SK-N-SH (cell line): ENCODE results near the gene VWA3A.

Source experiments
- CTCF ChIP-seq: fragments of 200-600 bp; sonication (generic); IDR thresholded peaks from 2 replicates; pipeline ENCODE4 v1.6.1; 2017; ENCODE audit warnings: antibody characterized with exemption, mild to moderate bottlenecking, moderate library complexity
- EP300 ChIP-seq, 2 experiments: IDR thresholded peaks; 2 replicates each; pipeline versions ENCODE4 v1.4.0 to v1.6.1; 2012; ENCODE audit warnings: borderline replicate concordance in 1 of 2, low read depth in 1 of 2, low read length in 1 of 2
- NFIC ChIP-seq: IDR thresholded peaks from 2 replicates; pipeline ENCODE4 v1.4.0; 2012; ENCODE audit warnings: borderline replicate concordance
- POLR2AphosphoS5 ChIP-seq: IDR thresholded peaks from 2 replicates; pipeline ENCODE4 v1.6.1; 2012; ENCODE audit warnings: low read depth, low read length
- RCOR1 ChIP-seq: fragments of 150-350 bp; IDR thresholded peaks from 2 replicates; pipeline ENCODE4 v1.6.1; 2017; ENCODE audit warnings: antibody characterized with exemption, low read length
- REST ChIP-seq: IDR thresholded peaks from 2 replicates; pipeline ENCODE4 v1.6.1; 2012; ENCODE audit warnings: mild to moderate bottlenecking, low read depth, low read length, moderate library complexity
- RFX5 ChIP-seq: IDR thresholded peaks from 2 replicates; pipeline ENCODE4 v1.6.1; 2012; ENCODE audit warnings: mild to moderate bottlenecking, improper control_type of control experiment, low read length
- SIN3A ChIP-seq: IDR thresholded peaks from 2 replicates; pipeline ENCODE4 v1.6.1; 2012; ENCODE audit warnings: low read depth, mild to moderate bottlenecking, low read length, moderate library complexity, borderline replicate concordance
- YY1 ChIP-seq: IDR thresholded peaks from 2 replicates; pipeline ENCODE4 v1.4.0; 2012; ENCODE audit warnings: low read depth, mild to moderate bottlenecking

- TF ChIP-seq CTCF (no peak), EP300 (IDR thresholded peaks at IDR 0.05; ENCODE audit: borderline replicate concordance in 1 of 2, low read depth in 1 of 2, low read length in 1 of 2) (no peak), RCOR1 (no peak), YY1 (no peak), POLR2AphosphoS5 (peak; percentile 73; the same call in 1 of the 2 replicates), RFX5 (no peak), SIN3A (no peak), NFIC (no peak), REST (no peak)
These were observed 113.3 kb downstream of the VWA3A start for GRCh38 chr16:22205577-22206012.
